IMR-90 (cell line): Measurements from ENCODE around the gene NPEPL1.

ENCODE experiments used
- FOS ChIP-seq: fragments of 150-350 bp; IDR thresholded peaks from 2 replicates; pipeline ENCODE4 v1.6.1; 2016; ENCODE audit warnings: low read depth, low read length
- MAFK ChIP-seq: IDR thresholded peaks from 2 replicates; pipeline ENCODE4 v1.6.1; 2012; ENCODE audit warnings: low read depth, low read length, improper control_type of control experiment
- POLR2A ChIP-seq: IDR thresholded peaks from 2 replicates; pipeline ENCODE4 v1.6.1; 2012; ENCODE audit warnings: mild to moderate bottlenecking, low read depth, low read length
- RAD21 ChIP-seq: IDR thresholded peaks from 2 replicates; pipeline ENCODE4 v1.6.1; 2012; ENCODE audit warnings: low read length, improper control_type of control experiment
- RCOR1 ChIP-seq: IDR thresholded peaks from 2 replicates; pipeline ENCODE4 v1.6.1; 2012; ENCODE audit warnings: mild to moderate bottlenecking, low read length, improper control_type of control experiment; ENCODE audit not compliant: insufficient replicate concordance
- RFX5 ChIP-seq: IDR thresholded peaks from 2 replicates; pipeline ENCODE4 v1.8.0; 2012; ENCODE audit warnings: low read depth, mild to moderate bottlenecking, low read length, moderate library complexity
- SMC3 ChIP-seq: fragments of 150-350 bp; IDR thresholded peaks from 2 replicates; pipeline ENCODE4 v1.6.1; 2016; ENCODE audit warnings: low read depth, mild to moderate bottlenecking, antibody characterized with exemption, low read length, moderate library complexity
- TF ChIP-seq, protein P1 (sequence below): conservative IDR thresholded peaks from 2 replicates; pipeline ENCODE4 v1.5.1; 2012; ENCODE audit warnings: mild to moderate bottlenecking, low read depth, low read length, improper control_type of control experiment
- TF ChIP-seq, protein P2 (sequence below): fragments of 150-350 bp; IDR thresholded peaks from 2 replicates; pipeline ENCODE4 v1.6.1; 2016; ENCODE audit warnings: low read depth, mild to moderate bottlenecking, low read length, moderate library complexity, borderline replicate concordance

DNA sequence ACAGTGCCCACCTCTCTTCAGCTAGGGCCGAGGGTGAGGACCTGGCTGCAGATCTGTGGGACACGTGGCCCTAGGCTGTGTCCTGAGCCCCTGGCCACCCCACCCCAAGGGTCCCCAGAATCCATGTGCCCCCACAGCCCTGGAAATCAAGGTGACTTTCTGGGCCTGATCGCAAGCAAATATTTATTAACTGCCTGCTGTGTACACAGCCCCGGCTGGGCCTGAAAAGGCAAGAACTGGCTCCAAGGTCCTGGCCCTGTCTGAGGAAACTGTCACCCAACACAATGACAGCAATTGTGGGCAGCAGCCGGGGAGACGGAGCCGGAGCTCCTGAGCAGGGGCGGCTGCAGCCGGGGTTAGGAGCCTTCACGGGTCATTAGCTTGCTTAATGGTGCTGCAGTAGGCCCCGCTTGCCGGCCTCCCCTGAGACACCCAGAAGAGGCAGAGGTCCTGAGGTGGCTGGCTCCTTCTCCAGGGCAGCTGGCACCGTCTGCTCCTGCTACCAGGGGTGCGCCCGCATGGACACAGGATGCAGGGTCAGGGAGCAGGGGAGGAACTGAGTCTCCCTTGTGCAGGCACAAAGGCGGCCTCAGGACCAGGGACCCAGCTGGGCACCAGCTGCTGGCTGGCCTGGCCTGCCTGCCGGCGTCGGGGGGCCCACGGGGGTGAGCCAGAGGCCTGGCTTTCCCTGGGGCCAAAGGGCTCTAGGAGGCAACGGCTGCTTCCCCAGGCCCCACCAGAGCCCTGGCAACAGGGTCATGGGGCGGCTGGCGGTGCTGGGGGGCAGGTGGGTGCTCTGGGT is 24.1 kb downstream of the NPEPL1 start:
- TF ChIP-seq, protein P1, sequence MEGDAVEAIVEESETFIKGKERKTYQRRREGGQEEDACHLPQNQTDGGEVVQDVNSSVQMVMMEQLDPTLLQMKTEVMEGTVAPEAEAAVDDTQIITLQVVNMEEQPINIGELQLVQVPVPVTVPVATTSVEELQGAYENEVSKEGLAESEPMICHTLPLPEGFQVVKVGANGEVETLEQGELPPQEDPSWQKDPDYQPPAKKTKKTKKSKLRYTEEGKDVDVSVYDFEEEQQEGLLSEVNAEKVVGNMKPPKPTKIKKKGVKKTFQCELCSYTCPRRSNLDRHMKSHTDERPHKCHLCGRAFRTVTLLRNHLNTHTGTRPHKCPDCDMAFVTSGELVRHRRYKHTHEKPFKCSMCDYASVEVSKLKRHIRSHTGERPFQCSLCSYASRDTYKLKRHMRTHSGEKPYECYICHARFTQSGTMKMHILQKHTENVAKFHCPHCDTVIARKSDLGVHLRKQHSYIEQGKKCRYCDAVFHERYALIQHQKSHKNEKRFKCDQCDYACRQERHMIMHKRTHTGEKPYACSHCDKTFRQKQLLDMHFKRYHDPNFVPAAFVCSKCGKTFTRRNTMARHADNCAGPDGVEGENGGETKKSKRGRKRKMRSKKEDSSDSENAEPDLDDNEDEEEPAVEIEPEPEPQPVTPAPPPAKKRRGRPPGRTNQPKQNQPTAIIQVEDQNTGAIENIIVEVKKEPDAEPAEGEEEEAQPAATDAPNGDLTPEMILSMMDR: no peak
- TF ChIP-seq RAD21 (no peak), POLR2A (no peak), RFX5 (no peak), MAFK (no peak), FOS (no peak), RCOR1 (no peak), SMC3 (no peak)
- TF ChIP-seq, protein P2, sequence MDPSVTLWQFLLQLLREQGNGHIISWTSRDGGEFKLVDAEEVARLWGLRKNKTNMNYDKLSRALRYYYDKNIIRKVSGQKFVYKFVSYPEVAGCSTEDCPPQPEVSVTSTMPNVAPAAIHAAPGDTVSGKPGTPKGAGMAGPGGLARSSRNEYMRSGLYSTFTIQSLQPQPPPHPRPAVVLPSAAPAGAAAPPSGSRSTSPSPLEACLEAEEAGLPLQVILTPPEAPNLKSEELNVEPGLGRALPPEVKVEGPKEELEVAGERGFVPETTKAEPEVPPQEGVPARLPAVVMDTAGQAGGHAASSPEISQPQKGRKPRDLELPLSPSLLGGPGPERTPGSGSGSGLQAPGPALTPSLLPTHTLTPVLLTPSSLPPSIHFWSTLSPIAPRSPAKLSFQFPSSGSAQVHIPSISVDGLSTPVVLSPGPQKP: no peak
